CD14-positive monocyte (primary cell): ENCODE results near the gene FAIM2. TPM values are rescaled to one million over a fixed set of nuclear protein-coding genes. Genes with fewer than 3 reads are reported as not detected.

Experiments used
- DNase-seq, 3 donors: peaks; one replicate each; pipeline ENCODE4 v3.0.0-alpha.2; 2011 to 2022
- H2AFZ ChIP-seq: 2 replicates; pipeline ENCODE4 v1.6.0; 2012; ENCODE audit warnings: mild to moderate bottlenecking, low read depth, low read length, inconsistent platforms; ENCODE audit not compliant: insufficient read depth, poor library complexity, severe bottlenecking
- H3K27ac ChIP-seq, 2 donors: 1 replicate in 1 of 2; 2 replicates in 1 of 2; pipeline ENCODE4 v1.5.1; 2012 to 2013; ENCODE audit warnings: low read length in 2 of 2, control low read depth in 1 of 2, inconsistent platforms in 1 of 2, low read depth in 1 of 2, mild to moderate bottlenecking in 1 of 2
- H3K27me3 ChIP-seq, 2 donors: one replicate each; pipeline versions ENCODE4 v1.6.0 to v1.6.1; 2011 to 2013; ENCODE audit warnings: low read length in 2 of 2; ENCODE audit not compliant: control insufficient read depth in 2 of 2, insufficient read depth in 2 of 2
- H3K36me3 ChIP-seq, 2 donors: replicated peaks in 1 of 2; 1 replicate in 1 of 2; 2 replicates in 1 of 2; pipeline versions ENCODE4 v1.5.1 to v1.6.1; 2012 to 2013; ENCODE audit warnings: low read length in 2 of 2, control low read depth in 1 of 2, inconsistent platforms in 1 of 2, mild to moderate bottlenecking in 1 of 2; ENCODE audit not compliant: insufficient read depth in 2 of 2, control insufficient read depth in 1 of 2
- H3K4me1 ChIP-seq, 2 donors: 1 replicate in 1 of 2; 2 replicates in 1 of 2; pipeline versions ENCODE4 v1.5.1 to v1.6.1; 2012 to 2013; ENCODE audit warnings: low read length in 2 of 2, control low read depth in 1 of 2, inconsistent platforms in 1 of 2, mild to moderate bottlenecking in 1 of 2, moderate library complexity in 1 of 2; ENCODE audit not compliant: insufficient read depth in 2 of 2, control insufficient read depth in 1 of 2
- H3K4me2 ChIP-seq: replicated peaks from 2 replicates; pipeline ENCODE3; 2012; ENCODE audit warnings: low read length, moderate library complexity, mild to moderate bottlenecking; ENCODE audit not compliant: poor library complexity, severe bottlenecking; ENCODE audit errors: extremely low read depth
- H3K4me3 ChIP-seq, 3 experiments: fragments of 200-600 bp in 1 of 3; sonication (generic) in 1 of 3; replicated peaks in 1 of 3; 1 replicate in 2 of 3; 2 replicates in 1 of 3; pipeline ENCODE4 v1.5.1; 2011 to 2013; ENCODE audit warnings: low read length in 3 of 3, mild to moderate bottlenecking in 3 of 3, control low read depth in 2 of 3, low read depth in 2 of 3, inconsistent platforms in 1 of 3, moderate library complexity in 1 of 3
- H3K79me2 ChIP-seq: 2 replicates; pipeline ENCODE4 v1.6.0; 2012; ENCODE audit warnings: mild to moderate bottlenecking, control low read depth, inconsistent platforms, low read length, moderate library complexity; ENCODE audit not compliant: insufficient read depth
- H3K9ac ChIP-seq: 2 replicates; pipeline ENCODE4 v1.6.0; 2017; ENCODE audit warnings: low read length, mild to moderate bottlenecking; ENCODE audit not compliant: insufficient read depth, poor library complexity, severe bottlenecking
- H3K9me3 ChIP-seq, 2 donors: replicated peaks in 1 of 2; 1 replicate in 1 of 2; 2 replicates in 1 of 2; pipeline versions ENCODE4 v1.5.1 to v1.6.1; 2012 to 2013; ENCODE audit warnings: low read length in 2 of 2, control low read depth in 1 of 2; ENCODE audit not compliant: control insufficient read depth in 1 of 2, insufficient read depth in 1 of 2
- H4K20me1 ChIP-seq: 2 replicates; pipeline ENCODE4 v1.6.0; 2012; ENCODE audit warnings: mild to moderate bottlenecking, low read length, control low read depth, moderate library complexity; ENCODE audit not compliant: insufficient read depth
- H3K27ac Mint-ChIP-seq, 7 donors: one replicate each; pipeline ENCODE4 v1.8.0; 2020; ENCODE audit warnings: mild to moderate bottlenecking in 7 of 7, mixed read lengths in 7 of 7, moderate library complexity in 6 of 7, inconsistent platforms in 2 of 7
- H3K27me3 Mint-ChIP-seq, 3 donors: one replicate each; pipeline ENCODE4 v1.8.0; 2021 to 2022; ENCODE audit warnings: low read depth in 3 of 3, mild to moderate bottlenecking in 3 of 3, mixed read lengths in 3 of 3, moderate library complexity in 3 of 3, inconsistent platforms in 1 of 3
- H3K36me3 Mint-ChIP-seq, 2 donors: one replicate each; pipeline ENCODE4 v1.8.0; 2020; ENCODE audit warnings: mixed read lengths in 2 of 2, inconsistent platforms in 1 of 2, mild to moderate bottlenecking in 1 of 2
- H3K4me1 Mint-ChIP-seq: one replicate; pipeline ENCODE4 v1.8.0; 2020; ENCODE audit warnings: mild to moderate bottlenecking, mixed read lengths
- H3K4me3 Mint-ChIP-seq, 2 donors: one replicate each; pipeline ENCODE4 v1.8.0; 2020; ENCODE audit warnings: mild to moderate bottlenecking in 2 of 2, mixed read lengths in 2 of 2, moderate library complexity in 1 of 2
- H3K9me3 Mint-ChIP-seq, 7 donors: one replicate each; pipeline ENCODE4 v1.8.0; 2020 to 2022; ENCODE audit warnings: mixed read lengths in 7 of 7, mild to moderate bottlenecking in 6 of 7, moderate library complexity in 6 of 7, inconsistent platforms in 2 of 7
- WGBS: methylation state at CpG from one replicate; pipeline ENCODE4 v1.1.5; 2013; ENCODE audit warnings: missing lambda C conversion rate; ENCODE audit not compliant: insufficient coverage; 5-methylcytosine and 5-hydroxymethylcytosine counted together
- intact Hi-C, 2 donors: fragments of 100-400 bp; cut with micrococcal nuclease; formaldehyde crosslinking; loops; one replicate each; pipeline versions ENCODE4 v1.15.0 to v1.15.1; 2023
- polyA plus RNA-seq, 3 donors: library from polyadenylated mRNA; depleted of rRNA in 1 of 3; unstranded in 2 of 3; stranded (reverse) in 1 of 3; fragments of 300-500 nt in 2 of 3; fragments of >200 nt in 1 of 3; fragmentation: Illumina TruSeq in 2 of 3; gene quantifications; 1 replicate in 2 of 3; 2 replicates in 1 of 3; pipeline ENCODE4 v1.2.3, GENCODE V29; 2012 to 2021
- TF ChIP-seq, protein P1 (sequence below): fragments of 200-600 bp; IDR thresholded peaks from one replicate; pipeline ENCODE4 v1.8.0; 2022; ENCODE audit warnings: antibody characterized with exemption, mild to moderate bottlenecking

FAIM2 gene
- polyA plus RNA-seq, 3 donors = not detected

DNA sequence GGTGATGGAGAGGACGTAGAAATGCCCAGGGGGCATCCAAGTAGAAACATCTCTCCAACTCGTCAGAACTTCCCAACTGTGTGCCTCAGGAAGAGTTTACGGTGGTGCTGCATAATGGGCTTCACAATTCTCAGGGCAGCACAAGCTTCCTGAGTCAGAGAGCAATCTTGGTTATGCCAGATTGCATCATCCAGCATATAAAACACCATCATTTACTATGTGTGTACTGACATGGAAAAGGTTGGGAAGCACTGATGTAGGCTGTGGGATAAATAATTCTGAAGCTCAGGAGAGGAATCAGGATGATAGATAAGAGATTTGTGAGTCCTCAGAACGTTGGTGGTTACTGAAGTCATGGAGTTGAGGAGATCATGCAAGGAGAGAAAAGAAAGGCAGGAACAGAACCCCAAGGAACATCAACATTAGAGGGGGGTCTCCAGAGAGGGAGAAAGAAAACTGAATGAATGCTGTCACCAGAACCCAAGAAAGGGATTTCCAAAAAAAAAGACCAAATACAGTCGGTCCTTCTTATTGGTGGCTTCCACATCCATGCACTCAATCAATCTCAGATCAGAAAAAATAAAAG lies 70.8 kb downstream of the FAIM2 start:
- no peak overlapping the region for H3K4me3 ChIP-seq
- no peak overlapping the region for H3K4me2 ChIP-seq
- WGBS = 83% methylated on average over 1 of the region's 5 CpGs
- H3K9me3 ChIP-seq = no peaks in the 10 kb centered on the region
- Mint-ChIP-seq H3K9me3 (no peaks in the 10 kb centered on the region), H3K27ac (peak overlapping the region in 1 of 7 donors; percentile 46), H3K36me3 (peaks cover 0 to 2% of the 10 kb centered on the region in 2 donors), H3K4me1 (peaks cover 14% of the 10 kb centered on the region), H3K4me3 (no peak overlapping the region), H3K27me3 (peaks cover 0 to 2% (median 0%) of the 10 kb centered on the region in 3 donors)
- peaks cover 8 to 9% of the 10 kb centered on the region in 2 donors for H3K4me1 ChIP-seq
- H3K79me2 ChIP-seq = peaks cover 3% of the 10 kb centered on the region
- H3K27me3 ChIP-seq = no peaks in the 10 kb centered on the region
- H3K36me3 ChIP-seq = no peaks in the 10 kb centered on the region
- no peak for DNase-seq
- TF ChIP-seq, protein P1, sequence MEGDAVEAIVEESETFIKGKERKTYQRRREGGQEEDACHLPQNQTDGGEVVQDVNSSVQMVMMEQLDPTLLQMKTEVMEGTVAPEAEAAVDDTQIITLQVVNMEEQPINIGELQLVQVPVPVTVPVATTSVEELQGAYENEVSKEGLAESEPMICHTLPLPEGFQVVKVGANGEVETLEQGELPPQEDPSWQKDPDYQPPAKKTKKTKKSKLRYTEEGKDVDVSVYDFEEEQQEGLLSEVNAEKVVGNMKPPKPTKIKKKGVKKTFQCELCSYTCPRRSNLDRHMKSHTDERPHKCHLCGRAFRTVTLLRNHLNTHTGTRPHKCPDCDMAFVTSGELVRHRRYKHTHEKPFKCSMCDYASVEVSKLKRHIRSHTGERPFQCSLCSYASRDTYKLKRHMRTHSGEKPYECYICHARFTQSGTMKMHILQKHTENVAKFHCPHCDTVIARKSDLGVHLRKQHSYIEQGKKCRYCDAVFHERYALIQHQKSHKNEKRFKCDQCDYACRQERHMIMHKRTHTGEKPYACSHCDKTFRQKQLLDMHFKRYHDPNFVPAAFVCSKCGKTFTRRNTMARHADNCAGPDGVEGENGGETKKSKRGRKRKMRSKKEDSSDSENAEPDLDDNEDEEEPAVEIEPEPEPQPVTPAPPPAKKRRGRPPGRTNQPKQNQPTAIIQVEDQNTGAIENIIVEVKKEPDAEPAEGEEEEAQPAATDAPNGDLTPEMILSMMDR = no peak
- H2AFZ ChIP-seq = no peak overlapping the region
- intact Hi-C loops = loop anchor here in 1 of 2 donors (10.0 kb wide), 1 partner anchor 198 kb away; no protein-coding TSS in a partner anchor
- no peaks in the 10 kb centered on the region for H4K20me1 ChIP-seq
- H3K27ac ChIP-seq = no peak overlapping the region
- H3K9ac ChIP-seq = no peak overlapping the region

DNA sequence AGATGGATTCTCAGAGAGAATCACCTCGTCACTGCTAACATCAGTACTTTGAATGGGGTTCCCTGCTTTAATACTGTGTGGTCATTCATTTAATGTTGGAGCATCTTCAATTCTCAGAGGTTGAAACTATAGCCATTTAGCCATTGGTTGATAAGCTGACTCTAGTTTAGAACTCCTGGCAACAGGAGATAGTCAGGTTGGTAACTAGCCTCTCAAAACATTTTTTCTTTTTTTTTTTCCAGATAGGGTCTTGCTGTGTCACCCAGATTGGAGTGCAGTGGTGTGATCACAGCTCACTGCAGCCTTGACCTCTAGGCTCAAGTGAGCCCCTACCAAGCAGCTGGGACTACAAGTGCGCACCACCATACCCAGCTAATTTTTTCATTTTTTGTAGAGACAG lies 72.0 kb downstream of the FAIM2 start:
- H3K4me1 ChIP-seq = peaks cover 18% of the 10 kb centered on the region in 2 donors

More for the DNA sequence above, 72.0 kb downstream of the FAIM2 start:
- H3K9me3 ChIP-seq = no peaks in the 10 kb centered on the region
- TF ChIP-seq, protein P1 = no peak
- H3K4me3 ChIP-seq = no peak overlapping the region
- no peak overlapping the region for H3K4me2 ChIP-seq
- Mint-ChIP-seq H3K9me3 (no peaks in the 10 kb centered on the region), H3K4me1 (peaks cover 20% of the 10 kb centered on the region), H3K36me3 (peaks cover 0 to 1% of the 10 kb centered on the region in 2 donors), H3K4me3 (no peak overlapping the region), H3K27me3 (peaks cover 0 to 2% (median 0%) of the 10 kb centered on the region in 3 donors), H3K27ac (no peak overlapping the region)
- peaks cover 13% of the 10 kb centered on the region for H3K79me2 ChIP-seq
- peaks cover 10% of the 10 kb centered on the region for H4K20me1 ChIP-seq
- intact Hi-C loops = loop anchor here in 1 of 2 donors (10.0 kb wide), 1 partner anchor 197 kb away; no protein-coding TSS in a partner anchor
- H2AFZ ChIP-seq = no peak overlapping the region
- no peaks in the 10 kb centered on the region for H3K36me3 ChIP-seq
- no peaks in the 10 kb centered on the region for H3K27me3 ChIP-seq
- H3K9ac ChIP-seq = no peak overlapping the region
- DNase-seq = no peak
- H3K27ac ChIP-seq = no peak overlapping the region
- WGBS = 100% methylated on average over 1 of the region's 2 CpGs
